Cardiac muscle cell (in vitro differentiated cells and primary cell): ENCODE measurements around the gene PLA2G1B. TPM values are rescaled to one million over a fixed set of nuclear protein-coding genes. Genes with fewer than 3 reads are reported as not detected.
"Not testable (repeated sequence)": the region's sequence is repeated elsewhere in the genome, so short reads cannot be mapped to it uniquely, and the experiment has no call there.

Source experiments
- DNase-seq, 2 donors: peaks; one replicate each; pipeline versions ENCODE4 v3.0.0 to v3.0.0-alpha.2; 2010 to 2017; ENCODE audit warnings: low read depth in 1 of 2, low spot score in 1 of 2
- H3K27ac ChIP-seq: fragments of 200-600 bp; sonication (generic); 2 replicates; pipeline ENCODE4 v1.5.1; 2016
- H3K27me3 ChIP-seq: fragments of 200-600 bp; sonication (generic); 2 replicates; pipeline ENCODE4 v1.6.0; 2016; ENCODE audit warnings: control low read depth
- H3K36me3 ChIP-seq: fragments of 200-600 bp; sonication (generic); 2 replicates; pipeline ENCODE4 v1.5.1; 2016; ENCODE audit warnings: control low read depth
- H3K4me1 ChIP-seq: fragments of 200-600 bp; sonication (generic); 2 replicates; pipeline ENCODE4 v1.8.1; 2017; ENCODE audit warnings: low read depth, mild to moderate bottlenecking, mixed run types
- H3K4me3 ChIP-seq: fragments of 200-600 bp; sonication (generic); 2 replicates; pipeline ENCODE4 v1.5.1; 2016; ENCODE audit warnings: mild to moderate bottlenecking
- H3K9me3 ChIP-seq: fragments of 200-600 bp; sonication (generic); 2 replicates; pipeline ENCODE4 v1.5.1; 2017; ENCODE audit warnings: low read depth, mild to moderate bottlenecking, control low read depth
- CTCF ChIP-seq: IDR thresholded peaks from 2 replicates; pipeline ENCODE4 v1.5.1; 2012; ENCODE audit warnings: low read depth, mild to moderate bottlenecking, low read length
- polyA plus RNA-seq: library from polyadenylated mRNA; unstranded; fragments of >200 nt; fragmentation: Nextera tagmentation; extraction: Ambion mirVana; gene quantifications from 2 replicates; pipeline ENCODE4 v1.2.1, GENCODE V29; 2016
- total RNA-seq: library from RNA; depleted of rRNA; stranded (reverse); fragments of >200 nt; gene quantifications from 2 replicates; pipeline ENCODE4 v1.2.3, GENCODE V29; 2016

The PLA2G1B gene
- total and polyA plus RNA-seq, 2 experiments from 2014 or later, result not detected

- H3K4me3 ChIP-seq, result no peak overlapping the region
- H3K27me3 ChIP-seq, result no peaks in the 10 kb centered on the region
- H3K27ac ChIP-seq, result no peak overlapping the region
- TF ChIP-seq CTCF, result no peak
- peaks cover 22% of the 10 kb centered on the region for H3K36me3 ChIP-seq
- no peak for DNase-seq
- H3K4me1 ChIP-seq, result no peaks in the 10 kb centered on the region
- H3K9me3 ChIP-seq, result no peaks in the 10 kb centered on the region
These were observed 15.5 kb upstream of the PLA2G1B start for GRCh38 chr12:120343039-120343537.

DNA sequence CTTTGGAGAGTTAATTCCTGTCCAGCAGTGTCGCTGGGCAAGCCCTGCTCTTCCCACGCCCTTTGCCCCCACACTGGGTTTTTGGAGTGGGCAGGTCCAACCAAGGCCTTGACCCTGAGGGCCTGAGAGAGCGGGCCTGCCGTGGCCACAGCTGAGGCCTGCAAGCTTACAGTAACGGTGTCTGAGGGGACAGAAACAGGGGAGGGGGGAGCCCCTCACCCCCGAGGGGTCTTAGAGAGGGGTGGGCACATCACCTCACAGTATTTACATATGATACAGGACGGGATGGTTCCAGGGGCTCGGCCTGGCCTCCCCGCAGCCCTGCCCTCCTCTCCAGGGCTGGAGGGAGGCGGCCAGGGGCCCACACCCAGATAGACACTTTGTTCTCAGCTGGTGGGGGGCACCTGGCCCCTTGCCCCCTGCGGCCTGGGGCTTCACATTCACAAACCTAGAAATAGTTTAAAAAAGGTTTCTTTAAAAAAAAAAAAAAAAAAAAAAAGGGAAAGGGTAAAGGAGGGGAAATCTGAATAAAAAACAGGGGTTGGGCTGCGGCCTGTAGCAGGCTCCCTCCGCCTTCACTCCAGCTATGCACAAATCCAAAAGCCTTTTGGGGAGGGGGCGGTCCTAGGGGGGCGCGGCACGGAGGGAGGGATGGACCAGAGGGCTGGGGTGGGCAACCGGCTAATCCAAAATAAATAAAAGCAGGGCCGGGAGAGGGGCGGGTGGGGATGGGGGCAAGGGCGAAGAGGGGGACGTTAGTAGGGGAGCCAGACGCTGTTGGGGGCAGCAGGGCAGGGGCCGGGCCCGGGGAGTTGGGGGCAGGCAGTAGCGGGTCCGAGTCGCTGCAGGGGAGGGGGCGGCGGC is 14.8 kb upstream of the PLA2G1B start:
- peak overlapping the region; percentile 26 for H3K27ac ChIP-seq
- no peaks in the 10 kb centered on the region for H3K4me1 ChIP-seq
- peaks cover 22% of the 10 kb centered on the region for H3K36me3 ChIP-seq
- TF ChIP-seq CTCF, result no peak
- no peak for DNase-seq
- H3K27me3 ChIP-seq, result no peaks in the 10 kb centered on the region
- H3K9me3 ChIP-seq, result no peaks in the 10 kb centered on the region
- no peak overlapping the region for H3K4me3 ChIP-seq

GRCh38 chr12:120339256-120339655 is 11.7 kb upstream of the PLA2G1B start:
- peak in 1 of 2 donors; percentile 42 for DNase-seq
- Histone ChIP-seq H3K27ac (peak overlapping the region; percentile 59), H3K4me3 (no peak overlapping the region), H3K4me1 (no peaks in the 10 kb centered on the region), H3K9me3 (no peaks in the 10 kb centered on the region), H3K36me3 (peaks cover 3% of the 10 kb centered on the region), H3K27me3 (no peaks in the 10 kb centered on the region)
- no peak for TF ChIP-seq CTCF

- Histone ChIP-seq H3K9me3 (no peaks in the 10 kb centered on the region), H3K36me3 (no peaks in the 10 kb centered on the region), H3K4me3 (no peak overlapping the region), H3K27ac (no peak overlapping the region), H3K27me3 (no peaks in the 10 kb centered on the region), H3K4me1 (no peaks in the 10 kb centered on the region)
- DNase-seq, result no peak
- TF ChIP-seq CTCF, result no peak
These were observed 10.2 kb upstream of the PLA2G1B start for GRCh38 chr12:120337730-120338129.

- not testable (repeated sequence) for H3K27me3 ChIP-seq, H3K4me1 ChIP-seq, H3K27ac ChIP-seq, H3K4me3 ChIP-seq, H3K36me3 ChIP-seq, DNase-seq, H3K9me3 ChIP-seq
These were observed 8.8 kb upstream of the PLA2G1B start for GRCh38 chr12:120336392-120336791.

DNA sequence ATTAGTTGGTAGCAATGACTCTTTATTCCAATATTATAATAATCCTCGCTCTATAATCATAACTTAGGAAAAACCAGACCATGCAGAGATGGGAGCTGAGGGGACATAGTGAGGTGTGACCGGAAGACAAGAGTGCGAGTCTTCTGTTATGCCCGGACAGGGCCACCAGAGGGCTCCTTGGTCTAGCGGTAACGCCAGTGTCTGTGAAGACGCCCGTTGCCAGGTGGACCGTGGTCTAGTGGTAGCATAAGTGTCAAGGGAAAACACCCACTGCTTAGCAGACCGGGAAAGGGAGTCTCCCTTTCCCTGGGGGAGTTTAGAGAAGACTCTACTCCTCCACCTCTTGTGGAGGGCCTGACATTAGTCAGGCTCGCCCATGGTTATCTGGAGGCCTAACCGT is 7.9 kb upstream of the PLA2G1B start:
- not testable (repeated sequence) for H3K4me1 ChIP-seq
- DNase-seq, result peak; percentile 48 to 57

More for the DNA sequence above, 7.9 kb upstream of the PLA2G1B start:
- TF ChIP-seq CTCF, result peak; percentile 60
- not testable (repeated sequence) for H3K9me3 ChIP-seq, H3K4me3 ChIP-seq, H3K36me3 ChIP-seq, H3K27me3 ChIP-seq, H3K27ac ChIP-seq
